PC-9 (cell line): ENCODE data around the gene TRIM45.

Experiments used
- EZH2 ChIP-seq: fragments of 200-600 bp; sonication (generic); IDR thresholded peaks from 2 replicates; pipeline ENCODE4 v1.8.0; 2017; ENCODE audit warnings: antibody characterized with exemption, low read depth
- TF ChIP-seq, protein P1 (sequence below): fragments of 200-600 bp; sonication (generic); conservative IDR thresholded peaks from 2 replicates; pipeline ENCODE4 v1.6.1; 2017; ENCODE audit warnings: mixed run types, antibody characterized with exemption, mild to moderate bottlenecking, moderate library complexity

GRCh38 chr1:117061986-117062415 is 59.5 kb downstream of the TRIM45 start:
- TF ChIP-seq, protein P1, sequence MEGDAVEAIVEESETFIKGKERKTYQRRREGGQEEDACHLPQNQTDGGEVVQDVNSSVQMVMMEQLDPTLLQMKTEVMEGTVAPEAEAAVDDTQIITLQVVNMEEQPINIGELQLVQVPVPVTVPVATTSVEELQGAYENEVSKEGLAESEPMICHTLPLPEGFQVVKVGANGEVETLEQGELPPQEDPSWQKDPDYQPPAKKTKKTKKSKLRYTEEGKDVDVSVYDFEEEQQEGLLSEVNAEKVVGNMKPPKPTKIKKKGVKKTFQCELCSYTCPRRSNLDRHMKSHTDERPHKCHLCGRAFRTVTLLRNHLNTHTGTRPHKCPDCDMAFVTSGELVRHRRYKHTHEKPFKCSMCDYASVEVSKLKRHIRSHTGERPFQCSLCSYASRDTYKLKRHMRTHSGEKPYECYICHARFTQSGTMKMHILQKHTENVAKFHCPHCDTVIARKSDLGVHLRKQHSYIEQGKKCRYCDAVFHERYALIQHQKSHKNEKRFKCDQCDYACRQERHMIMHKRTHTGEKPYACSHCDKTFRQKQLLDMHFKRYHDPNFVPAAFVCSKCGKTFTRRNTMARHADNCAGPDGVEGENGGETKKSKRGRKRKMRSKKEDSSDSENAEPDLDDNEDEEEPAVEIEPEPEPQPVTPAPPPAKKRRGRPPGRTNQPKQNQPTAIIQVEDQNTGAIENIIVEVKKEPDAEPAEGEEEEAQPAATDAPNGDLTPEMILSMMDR, result no peak
- TF ChIP-seq EZH2, result no peak
